Epithelial cell of esophagus (primary cell): Measurements from ENCODE around the gene RASGEF1C.
A peak's percentile ranks its signal among the peaks of the same experiment; 100 is the strongest.

ENCODE experiments used
- DNase-seq: peaks from one replicate; pipeline ENCODE4 v3.0.0; 2010; ENCODE audit warnings: low read depth
- H3K4me3 ChIP-seq: 2 replicates; pipeline ENCODE4 v1.5.1; 2011; ENCODE audit warnings: mild to moderate bottlenecking, low read length, control low read depth
- TF ChIP-seq, protein P1 (sequence below): IDR thresholded peaks from 2 replicates; pipeline ENCODE4 v1.5.1; 2011; ENCODE audit warnings: low read depth, mild to moderate bottlenecking, low read length, control low read depth, inconsistent platforms; ENCODE audit not compliant: insufficient read depth; ENCODE audit errors: missing control alignments

RASGEF1C gene

DNA sequence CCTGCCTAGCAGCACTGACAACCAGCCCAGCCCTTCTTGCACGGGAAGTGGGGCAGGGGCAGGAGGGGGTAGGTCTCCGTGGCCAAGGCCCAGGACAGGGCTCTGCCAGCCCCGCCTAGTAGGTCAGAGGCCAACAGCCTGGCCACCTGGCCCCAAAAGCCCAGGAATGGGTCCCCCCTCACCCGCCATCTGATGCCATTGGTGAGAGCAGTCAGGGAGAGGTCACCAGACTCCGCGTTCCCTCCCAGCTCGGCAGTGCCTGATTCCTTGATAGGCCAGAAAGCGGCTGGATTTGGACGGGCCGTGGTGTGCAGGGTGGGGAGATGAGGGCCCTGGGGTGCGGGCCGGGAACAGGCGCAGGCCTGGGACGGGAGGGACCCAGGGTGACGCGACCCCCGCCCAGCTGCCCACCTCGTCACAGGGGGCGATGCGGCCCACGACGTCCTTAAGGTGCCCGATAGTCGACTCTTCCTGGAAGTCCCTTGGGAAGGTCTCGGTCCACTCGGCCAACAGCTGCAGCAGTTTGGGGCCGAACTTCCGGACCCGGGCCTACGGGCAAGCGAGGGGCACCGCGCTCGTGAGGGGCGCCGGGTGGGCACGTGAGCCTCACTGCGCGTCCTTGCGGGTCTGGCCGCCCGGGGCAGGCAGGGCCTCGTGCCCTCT, 72.9 kb downstream of the RASGEF1C start:
- H3K4me3 ChIP-seq: no peak overlapping the region
- TF ChIP-seq, protein P1, sequence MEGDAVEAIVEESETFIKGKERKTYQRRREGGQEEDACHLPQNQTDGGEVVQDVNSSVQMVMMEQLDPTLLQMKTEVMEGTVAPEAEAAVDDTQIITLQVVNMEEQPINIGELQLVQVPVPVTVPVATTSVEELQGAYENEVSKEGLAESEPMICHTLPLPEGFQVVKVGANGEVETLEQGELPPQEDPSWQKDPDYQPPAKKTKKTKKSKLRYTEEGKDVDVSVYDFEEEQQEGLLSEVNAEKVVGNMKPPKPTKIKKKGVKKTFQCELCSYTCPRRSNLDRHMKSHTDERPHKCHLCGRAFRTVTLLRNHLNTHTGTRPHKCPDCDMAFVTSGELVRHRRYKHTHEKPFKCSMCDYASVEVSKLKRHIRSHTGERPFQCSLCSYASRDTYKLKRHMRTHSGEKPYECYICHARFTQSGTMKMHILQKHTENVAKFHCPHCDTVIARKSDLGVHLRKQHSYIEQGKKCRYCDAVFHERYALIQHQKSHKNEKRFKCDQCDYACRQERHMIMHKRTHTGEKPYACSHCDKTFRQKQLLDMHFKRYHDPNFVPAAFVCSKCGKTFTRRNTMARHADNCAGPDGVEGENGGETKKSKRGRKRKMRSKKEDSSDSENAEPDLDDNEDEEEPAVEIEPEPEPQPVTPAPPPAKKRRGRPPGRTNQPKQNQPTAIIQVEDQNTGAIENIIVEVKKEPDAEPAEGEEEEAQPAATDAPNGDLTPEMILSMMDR: no peak
- no peak for DNase-seq

DNA sequence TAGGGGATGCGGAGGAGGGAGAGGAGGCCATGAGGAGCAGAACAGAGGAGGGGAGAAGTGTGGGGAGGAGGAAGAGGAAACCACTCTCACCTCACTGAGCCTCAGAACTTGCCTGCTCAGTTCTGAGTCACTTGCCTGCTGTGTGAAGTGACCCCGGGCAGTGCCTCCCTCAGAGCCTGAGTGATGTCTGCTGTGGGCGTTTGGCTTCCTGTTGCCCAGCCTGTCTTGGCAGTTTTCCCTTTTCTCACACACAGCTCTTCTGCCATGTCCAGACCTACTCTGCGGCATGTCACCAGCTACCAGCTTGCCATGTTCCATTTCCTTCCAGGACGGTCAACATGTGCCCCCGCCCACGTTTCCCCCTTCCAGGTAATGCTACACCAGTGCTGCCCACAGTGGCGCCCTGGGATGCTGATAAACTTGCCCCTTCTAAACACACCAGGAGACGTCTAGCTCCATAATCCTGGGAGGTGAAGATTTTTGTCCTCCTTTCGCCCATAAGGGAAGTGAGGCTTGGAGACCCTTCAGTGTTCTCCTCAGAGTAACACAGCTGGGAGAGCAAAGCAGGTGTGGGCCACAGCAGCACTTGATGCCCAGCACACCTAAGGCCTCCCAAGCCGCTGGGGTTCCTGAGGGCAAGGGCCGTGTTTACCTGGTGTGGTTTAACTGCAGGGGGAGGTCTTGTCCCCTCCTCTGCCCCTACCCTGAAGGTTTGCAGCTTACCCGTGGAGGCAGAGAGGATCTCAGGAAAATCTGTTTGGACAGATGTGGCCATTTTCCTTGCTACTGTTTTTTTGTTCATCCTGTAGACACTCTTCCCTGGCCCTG, 73.7 kb downstream of the RASGEF1C start:
- DNase-seq: peak; percentile 81
- TF ChIP-seq, protein P1: no peak
- H3K4me3 ChIP-seq: no peak overlapping the region

DNA sequence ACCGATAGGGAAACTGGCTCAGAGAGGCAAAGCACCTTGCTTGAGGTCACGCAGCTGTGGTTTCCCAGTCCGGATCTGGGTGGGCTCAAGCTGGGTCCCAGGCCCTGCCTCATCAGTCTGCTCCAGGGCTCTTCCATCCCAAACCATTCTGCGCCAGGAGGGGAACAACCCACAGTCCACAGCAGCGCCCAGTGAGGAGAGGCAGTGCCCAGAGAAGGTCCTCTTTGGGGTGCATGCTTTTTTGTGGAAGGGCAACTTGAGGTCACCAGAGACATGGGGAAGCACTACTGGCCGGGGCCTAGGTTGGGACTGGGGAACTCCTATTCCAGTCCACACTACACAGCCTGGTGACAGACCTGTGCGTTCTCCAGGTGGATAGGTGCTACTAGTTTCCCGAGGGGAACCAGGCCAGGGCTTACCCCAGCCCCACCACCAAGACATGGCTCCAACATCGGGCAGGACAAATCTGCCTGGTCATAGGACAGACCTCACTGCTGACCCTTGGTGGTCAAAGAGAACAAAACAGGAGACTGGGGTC, 75.0 kb downstream of the RASGEF1C start:
- no peak for DNase-seq
- TF ChIP-seq, protein P1: no peak
- no peak overlapping the region for H3K4me3 ChIP-seq

DNA sequence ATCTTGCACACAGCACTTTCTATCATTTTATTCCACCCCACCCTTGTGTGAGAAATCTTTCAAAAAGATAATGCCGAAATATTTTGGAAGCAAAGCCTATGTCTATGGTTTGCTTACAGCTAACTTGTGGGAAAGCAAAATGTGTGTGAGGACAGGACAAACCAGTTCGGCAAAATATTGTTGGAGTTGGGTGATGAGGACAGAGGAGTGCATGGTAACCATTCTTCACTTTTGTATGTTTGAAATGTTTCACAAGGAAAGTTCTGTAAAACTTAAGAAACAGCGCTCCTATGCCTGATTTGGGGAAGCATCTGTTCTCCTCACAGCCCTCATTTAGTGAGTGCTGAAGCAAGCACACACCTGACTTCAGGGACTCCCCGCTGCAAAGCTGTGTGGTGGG, 75.5 kb downstream of the RASGEF1C start:
- peak; percentile 33 for DNase-seq
- TF ChIP-seq, protein P1: no peak
- H3K4me3 ChIP-seq: no peak overlapping the region

DNA sequence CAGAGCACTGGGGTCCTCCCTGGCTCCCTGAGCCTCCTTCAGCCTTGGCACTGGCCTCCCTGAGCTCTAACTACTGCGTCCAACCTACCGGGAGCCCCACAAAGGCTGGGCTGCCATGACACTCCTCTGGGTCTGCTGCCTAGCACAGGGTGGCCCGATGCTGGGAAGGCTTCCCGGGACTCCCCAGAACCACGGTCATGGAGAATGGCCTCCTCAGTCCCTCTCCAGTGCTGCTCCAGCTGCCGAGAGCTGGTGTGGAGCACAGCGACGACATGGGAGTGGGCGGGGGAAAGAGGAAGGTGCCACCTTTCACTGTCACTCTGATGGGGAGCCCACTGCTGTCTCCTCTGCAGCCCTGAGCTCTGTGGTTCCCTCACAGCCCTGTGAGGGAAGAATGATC, 76.0 kb downstream of the RASGEF1C start:
- TF ChIP-seq, protein P1: no peak

DNA sequence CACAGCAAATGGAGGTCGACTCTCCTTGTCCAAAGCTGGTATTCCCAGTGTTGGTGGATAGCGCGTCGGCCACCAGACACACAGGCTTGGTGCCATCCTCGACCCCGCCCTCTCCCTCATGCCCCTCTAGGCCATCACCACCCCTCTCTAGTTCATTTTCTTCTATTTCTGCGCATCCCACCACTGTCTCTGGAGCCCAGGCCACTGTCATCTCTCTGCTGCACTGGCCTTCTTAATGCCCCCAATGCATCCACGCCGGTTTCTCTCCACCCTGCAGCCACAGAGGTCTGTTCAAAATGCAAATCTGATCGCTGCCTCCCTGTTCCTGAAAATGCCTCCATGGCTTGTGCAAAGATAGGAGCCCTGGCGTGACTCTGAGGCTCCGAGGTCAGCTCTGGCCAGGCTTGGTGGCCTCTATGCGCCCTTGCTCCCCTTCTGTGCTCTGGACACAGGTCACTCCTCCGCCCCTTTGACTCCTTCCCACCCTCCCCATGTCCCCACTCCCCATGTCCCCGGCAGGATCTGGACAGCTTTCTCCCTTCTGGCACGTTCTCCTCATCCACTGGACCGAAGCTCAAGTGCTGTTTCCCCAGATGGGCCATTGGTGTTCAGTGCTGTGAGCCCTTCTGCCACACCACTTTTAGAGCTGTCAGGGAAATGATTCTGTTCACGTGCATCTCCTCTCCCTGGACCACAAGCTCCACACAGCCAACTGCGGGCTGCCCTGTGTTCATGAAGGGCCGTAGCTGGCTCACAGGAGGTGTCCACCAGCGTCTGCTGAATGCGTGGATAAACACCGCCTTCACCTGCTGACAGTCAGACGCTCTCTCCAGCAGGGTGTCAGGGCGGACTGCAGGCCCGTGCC, 77.9 kb downstream of the RASGEF1C start:
- no peak overlapping the region for H3K4me3 ChIP-seq
- TF ChIP-seq, protein P1: no peak
- no peak for DNase-seq

More for the DNA sequence above, 76.0 kb downstream of the RASGEF1C start:
- DNase-seq: no peak
- H3K4me3 ChIP-seq: no peak overlapping the region
